SU-DHL-6 (cell line): ENCODE measurements around the gene ZNF804B.

ENCODE experiments used
- EZH2phosphoT487 ChIP-seq: fragments of 200-600 bp; sonication (generic), shearing (Covaris generic); conservative IDR thresholded peaks from 2 replicates; pipeline ENCODE4 v1.6.1; 2018; ENCODE audit warnings: mild to moderate bottlenecking, antibody characterized with exemption, low read length, moderate library complexity, mixed read lengths
- TF ChIP-seq, protein P1 (sequence below): fragments of 200-600 bp; sonication (generic); IDR thresholded peaks from one replicate; pipeline ENCODE4 v1.5.1; 2017; ENCODE audit warnings: antibody characterized with exemption, mild to moderate bottlenecking, low read length, moderate library complexity; ENCODE audit not compliant: insufficient read depth, poor library complexity, severe bottlenecking

- TF ChIP-seq, protein P1, sequence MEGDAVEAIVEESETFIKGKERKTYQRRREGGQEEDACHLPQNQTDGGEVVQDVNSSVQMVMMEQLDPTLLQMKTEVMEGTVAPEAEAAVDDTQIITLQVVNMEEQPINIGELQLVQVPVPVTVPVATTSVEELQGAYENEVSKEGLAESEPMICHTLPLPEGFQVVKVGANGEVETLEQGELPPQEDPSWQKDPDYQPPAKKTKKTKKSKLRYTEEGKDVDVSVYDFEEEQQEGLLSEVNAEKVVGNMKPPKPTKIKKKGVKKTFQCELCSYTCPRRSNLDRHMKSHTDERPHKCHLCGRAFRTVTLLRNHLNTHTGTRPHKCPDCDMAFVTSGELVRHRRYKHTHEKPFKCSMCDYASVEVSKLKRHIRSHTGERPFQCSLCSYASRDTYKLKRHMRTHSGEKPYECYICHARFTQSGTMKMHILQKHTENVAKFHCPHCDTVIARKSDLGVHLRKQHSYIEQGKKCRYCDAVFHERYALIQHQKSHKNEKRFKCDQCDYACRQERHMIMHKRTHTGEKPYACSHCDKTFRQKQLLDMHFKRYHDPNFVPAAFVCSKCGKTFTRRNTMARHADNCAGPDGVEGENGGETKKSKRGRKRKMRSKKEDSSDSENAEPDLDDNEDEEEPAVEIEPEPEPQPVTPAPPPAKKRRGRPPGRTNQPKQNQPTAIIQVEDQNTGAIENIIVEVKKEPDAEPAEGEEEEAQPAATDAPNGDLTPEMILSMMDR: no peak
- TF ChIP-seq EZH2phosphoT487: no peak
Observed at GRCh38 chr7:88801046-88801445, 41.5 kb downstream of the ZNF804B start.
